BLaER1 treated with 17β-estradiol and CSF1 and Interleukin-3, amounts not matched to agents 10 nM and 100 nM (cell line): ENCODE measurements around the gene TFCP2L1.
"Not testable (repeated sequence)": the region's sequence is repeated elsewhere in the genome, so short reads cannot be mapped to it uniquely, and the experiment has no call there.

Experiments used
- H3K27ac ChIP-seq, 11 experiments: shearing (Covaris generic); formaldehyde crosslinking; 2 replicates each; pipeline ENCODE4 v1.8.1; 2022
- H3K27me3 ChIP-seq, 11 experiments: shearing (Covaris generic); formaldehyde crosslinking; 2 replicates each; pipeline ENCODE4 v1.8.1; 2022
- H3K36me3 ChIP-seq, 11 experiments: shearing (Covaris generic); formaldehyde crosslinking; 2 replicates each; pipeline ENCODE4 v1.8.1; 2022
- H3K4me1 ChIP-seq, 10 experiments: shearing (Covaris generic); formaldehyde crosslinking; 2 replicates each; pipeline ENCODE4 v1.8.1; 2022
- H3K4me2 ChIP-seq, 11 experiments: shearing (Covaris generic); formaldehyde crosslinking; 2 replicates each; pipeline ENCODE4 v1.8.1; 2022
- H3K4me3 ChIP-seq, 10 experiments: shearing (Covaris generic); formaldehyde crosslinking; 2 replicates each; pipeline ENCODE4 v1.8.1; 2022
- H3K9ac ChIP-seq, 11 experiments: shearing (Covaris generic); formaldehyde crosslinking; 2 replicates each; pipeline ENCODE4 v1.8.1; 2022
- H3K9me3 ChIP-seq, 11 experiments: shearing (Covaris generic); formaldehyde crosslinking; replicated peaks in 1 of 11; 2 replicates each; pipeline ENCODE4 v1.8.1; 2022
- H4K20me1 ChIP-seq, 11 experiments: shearing (Covaris generic); formaldehyde crosslinking; 2 replicates each; pipeline ENCODE4 v1.8.1; 2022
- Cebpa-rat ChIP-seq, 11 experiments: shearing (Covaris generic); IDR thresholded peaks; 2 replicates each; pipeline ENCODE4 v1.8.1; 2022

TFCP2L1 gene

DNA sequence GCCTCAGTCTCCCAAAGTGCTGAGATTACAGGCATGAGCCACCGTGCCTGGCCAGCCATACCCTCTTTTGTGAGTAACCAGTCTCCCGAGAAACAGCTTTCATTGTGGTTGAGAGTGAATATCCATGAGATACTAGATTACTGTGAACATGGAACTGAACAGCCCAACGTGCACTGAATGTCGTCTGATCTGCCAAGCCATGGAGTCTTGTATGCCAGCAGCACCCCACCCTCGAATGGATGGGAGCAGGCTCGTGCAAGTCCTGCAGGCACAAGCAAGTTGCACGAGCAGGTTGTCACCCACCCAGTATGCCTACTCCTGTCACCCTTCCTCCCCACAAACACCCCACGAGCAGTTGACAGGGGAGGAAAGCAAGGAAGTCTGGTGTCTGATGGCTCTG is 36.5 kb upstream of the TFCP2L1 start:
- Histone ChIP-seq H3K9ac (no peak overlapping the region), H3K9me3 (no peaks in the 10 kb centered on the region), H3K4me3 (no peak overlapping the region), H3K27ac (no peak overlapping the region), H3K4me1 (no peaks in the 10 kb centered on the region), H4K20me1 (no peaks in the 10 kb centered on the region), H3K36me3 (no peaks in the 10 kb centered on the region), H3K4me2 (no peak overlapping the region), H3K27me3 (no peaks in the 10 kb centered on the region)
- no peak for TF ChIP-seq Cebpa-rat (IDR thresholded peaks at IDR 0.05)

DNA sequence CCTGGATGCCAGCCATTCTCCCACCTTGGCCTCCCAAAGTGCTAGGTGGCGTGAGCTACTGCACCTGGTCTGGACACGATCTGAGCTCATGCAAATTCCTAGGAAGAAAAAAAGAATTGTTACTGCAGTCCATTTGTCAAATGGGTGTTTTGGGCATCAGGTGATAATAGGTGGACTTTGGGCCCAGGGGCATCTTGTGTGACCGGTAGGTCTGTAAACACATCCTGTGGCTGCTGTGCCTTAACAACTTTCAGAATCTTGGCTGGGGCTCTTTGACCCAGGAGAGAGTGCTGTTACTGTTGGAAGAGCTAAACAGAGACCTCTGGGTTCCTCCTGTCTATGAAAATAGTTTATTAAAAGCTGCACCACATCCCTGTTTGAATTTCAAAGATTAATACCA is 34.9 kb upstream of the TFCP2L1 start:
- no peaks in the 10 kb centered on the region for H3K36me3 ChIP-seq
- H3K9me3 ChIP-seq, result no peaks in the 10 kb centered on the region
- H3K27ac ChIP-seq, result no peak overlapping the region

GRCh38 chr2:121316986-121317385 is 32.0 kb upstream of the TFCP2L1 start:
- no peak overlapping the region for H3K27ac ChIP-seq
- no peak overlapping the region for H3K9ac ChIP-seq
- no peak overlapping the region for H3K4me3 ChIP-seq
- no peaks in the 10 kb centered on the region for H3K9me3 ChIP-seq
- H3K36me3 ChIP-seq, result no peaks in the 10 kb centered on the region
- no peaks in the 10 kb centered on the region for H3K27me3 ChIP-seq
- TF ChIP-seq Cebpa-rat (IDR thresholded peaks at IDR 0.05), result no peak
- no peaks in the 10 kb centered on the region for H4K20me1 ChIP-seq
- H3K4me2 ChIP-seq, result no peak overlapping the region
- H3K4me1 ChIP-seq, result no peaks in the 10 kb centered on the region

More for the DNA sequence above, 34.9 kb upstream of the TFCP2L1 start:
- no peak for TF ChIP-seq Cebpa-rat (IDR thresholded peaks at IDR 0.05)
- Histone ChIP-seq H4K20me1 (no peaks in the 10 kb centered on the region), H3K4me1 (no peaks in the 10 kb centered on the region), H3K9ac (no peak overlapping the region), H3K4me3 (no peak overlapping the region), H3K27me3 (no peaks in the 10 kb centered on the region), H3K4me2 (no peak overlapping the region)

DNA sequence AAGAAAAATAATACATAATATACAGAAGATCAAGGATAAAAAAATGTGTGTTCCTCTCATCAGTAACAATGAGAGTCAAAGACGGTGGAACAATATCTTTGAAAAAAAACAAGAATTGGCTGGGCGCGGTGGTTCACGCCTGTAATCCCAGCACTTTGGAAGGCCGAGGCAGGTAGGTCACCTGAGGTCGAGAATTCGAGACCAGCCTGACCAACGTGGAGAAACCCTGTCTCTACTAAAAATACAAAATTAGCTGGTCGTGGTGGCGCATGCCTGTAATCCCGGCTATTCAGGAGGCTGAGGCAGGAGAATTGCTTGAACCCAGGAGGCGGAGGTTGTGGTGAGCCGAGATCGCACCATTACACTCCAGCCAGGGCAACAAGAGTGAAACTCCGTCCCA is 28.7 kb upstream of the TFCP2L1 start:
- H3K9me3 ChIP-seq, H3K4me2 ChIP-seq, H3K36me3 ChIP-seq, H3K4me1 ChIP-seq, H3K9ac ChIP-seq, H3K27me3 ChIP-seq, H3K27ac ChIP-seq, H3K4me3 ChIP-seq, H4K20me1 ChIP-seq: not testable (repeated sequence)

- H4K20me1 ChIP-seq, result no peaks in the 10 kb centered on the region
- no peak overlapping the region for H3K4me3 ChIP-seq
- no peak for TF ChIP-seq Cebpa-rat (IDR thresholded peaks at IDR 0.05)
- H3K4me2 ChIP-seq, result peak overlapping the region in 7 of 11 experiments; percentile 0 to 40 (median 23); a peak in 6 of 22 replicates
- no peaks in the 10 kb centered on the region for H3K36me3 ChIP-seq
- peaks cover 0 to 9% (median 5%) of the 10 kb centered on the region in 10 experiments; a peak in 8 of 20 replicates for H3K4me1 ChIP-seq
- H3K9me3 ChIP-seq, result no peaks in the 10 kb centered on the region
- H3K27ac ChIP-seq, result peak overlapping the region in 2 of 11 experiments; percentile 58 to 62; a peak in 3 of 22 replicates
- no peak overlapping the region for H3K9ac ChIP-seq
- no peaks in the 10 kb centered on the region for H3K27me3 ChIP-seq
These were observed 24.8 kb upstream of the TFCP2L1 start for GRCh38 chr2:121309801-121310200.

- no peak for TF ChIP-seq Cebpa-rat (IDR thresholded peaks at IDR 0.05)
- no peaks in the 10 kb centered on the region for H3K9me3 ChIP-seq
- no peaks in the 10 kb centered on the region for H4K20me1 ChIP-seq
- H3K4me3 ChIP-seq, result no peak overlapping the region
- no peaks in the 10 kb centered on the region for H3K27me3 ChIP-seq
- no peaks in the 10 kb centered on the region for H3K36me3 ChIP-seq
- peak overlapping the region in 5 of 11 experiments; percentile 9 to 33 (median 23); a peak in 3 of 22 replicates for H3K4me2 ChIP-seq
- peaks cover 0 to 9% (median 5%) of the 10 kb centered on the region in 10 experiments; a peak in 8 of 20 replicates for H3K4me1 ChIP-seq
- no peak overlapping the region for H3K9ac ChIP-seq
- peak overlapping the region in 2 of 11 experiments; percentile 58 to 62; a peak in 3 of 22 replicates for H3K27ac ChIP-seq
These were observed 24.3 kb upstream of the TFCP2L1 start for GRCh38 chr2:121309323-121309722.

- no peak overlapping the region for H3K4me2 ChIP-seq
- H3K4me3 ChIP-seq, result no peak overlapping the region
- H3K9ac ChIP-seq, result no peak overlapping the region
- no peak for TF ChIP-seq Cebpa-rat (IDR thresholded peaks at IDR 0.05)
- no peaks in the 10 kb centered on the region for H3K36me3 ChIP-seq
- no peaks in the 10 kb centered on the region for H4K20me1 ChIP-seq
- H3K9me3 ChIP-seq, result no peaks in the 10 kb centered on the region
- peaks cover 0 to 18% (median 8%) of the 10 kb centered on the region in 10 experiments; a peak in 10 of 20 replicates for H3K4me1 ChIP-seq
- H3K27me3 ChIP-seq, result no peaks in the 10 kb centered on the region
- H3K27ac ChIP-seq, result no peak overlapping the region
These were observed 22.0 kb upstream of the TFCP2L1 start for GRCh38 chr2:121307048-121307447.

DNA sequence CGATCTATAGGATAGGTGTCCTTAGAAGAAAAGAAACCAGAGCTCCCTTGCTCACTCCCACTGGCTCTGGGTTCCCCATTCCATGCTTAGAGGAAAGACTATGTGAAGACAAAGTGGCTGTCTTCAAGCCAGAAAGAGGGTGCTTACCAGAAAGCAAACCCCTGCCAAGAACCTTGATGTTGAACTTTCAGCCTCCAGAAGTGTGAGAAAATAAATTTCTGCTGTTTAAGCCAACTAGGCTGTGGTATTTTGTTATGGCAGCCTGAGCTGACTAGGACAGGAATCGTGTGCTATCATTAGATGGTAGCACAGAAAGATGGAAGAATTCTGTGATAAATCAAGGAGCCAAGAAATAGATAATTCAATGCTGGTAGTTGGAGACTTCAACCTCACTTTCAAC is 19.9 kb upstream of the TFCP2L1 start:
- Histone ChIP-seq H3K36me3 (no peaks in the 10 kb centered on the region), H4K20me1 (no peaks in the 10 kb centered on the region), H3K9ac (no peak overlapping the region), H3K4me2 (no peak overlapping the region), H3K4me1 (peaks cover 0 to 15% (median 6%) of the 10 kb centered on the region in 10 experiments; a peak in 10 of 20 replicates), H3K4me3 (no peak overlapping the region), H3K9me3 (peaks cover 0 to 10% (median 4%) of the 10 kb centered on the region in 11 experiments; a peak in 7 of 22 replicates), H3K27me3 (no peaks in the 10 kb centered on the region), H3K27ac (no peak overlapping the region)
- TF ChIP-seq Cebpa-rat (IDR thresholded peaks at IDR 0.05), result no peak

GRCh38 chr2:121303531-121304263 is 18.7 kb upstream of the TFCP2L1 start:
- H4K20me1 ChIP-seq, result no peaks in the 10 kb centered on the region
- H3K9me3 ChIP-seq, result peaks cover 0 to 10% (median 4%) of the 10 kb centered on the region in 11 experiments; a peak in 7 of 22 replicates
- H3K4me3 ChIP-seq, result no peak overlapping the region
- peaks cover 0 to 9% (median 2%) of the 10 kb centered on the region in 10 experiments; a peak in 8 of 20 replicates for H3K4me1 ChIP-seq
- H3K36me3 ChIP-seq, result no peaks in the 10 kb centered on the region
- H3K27ac ChIP-seq, result no peak overlapping the region
- no peak for TF ChIP-seq Cebpa-rat (IDR thresholded peaks at IDR 0.05)
- H3K4me2 ChIP-seq, result peak overlapping the region in 4 of 11 experiments; percentile 16 to 37 (median 24); a peak in 4 of 22 replicates
- no peaks in the 10 kb centered on the region for H3K27me3 ChIP-seq
- no peak overlapping the region for H3K9ac ChIP-seq

DNA sequence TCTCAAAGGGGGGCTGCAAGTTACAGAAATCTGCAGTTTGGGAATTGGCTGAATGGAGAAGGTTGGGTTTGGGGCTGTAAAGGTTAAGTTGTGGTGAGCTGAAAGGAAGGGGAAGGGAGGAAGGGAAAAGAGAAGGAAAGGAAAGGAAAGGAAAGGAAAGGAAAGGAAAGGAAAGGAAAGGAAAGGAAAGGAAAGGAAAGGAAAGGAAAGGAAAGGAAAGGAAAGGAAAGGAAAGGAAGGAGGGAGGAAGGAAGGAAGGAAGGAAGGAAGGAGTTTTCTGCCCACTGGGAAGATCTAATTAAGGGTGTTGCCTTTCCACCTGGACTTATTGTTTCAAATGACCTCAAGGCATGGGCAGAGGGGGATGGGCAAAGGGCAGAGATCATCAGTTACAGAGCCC is 16.2 kb upstream of the TFCP2L1 start:
- H3K27ac ChIP-seq, H3K36me3 ChIP-seq, H4K20me1 ChIP-seq, H3K4me2 ChIP-seq, H3K4me1 ChIP-seq, H3K9ac ChIP-seq, H3K4me3 ChIP-seq, H3K27me3 ChIP-seq: not testable (repeated sequence)
- peaks cover 1 to 15% (median 6%) of the 10 kb centered on the region in 11 experiments; a peak in 15 of 22 replicates for H3K9me3 ChIP-seq
